GM19193 (cell line): ENCODE results near the gene FLNA.

Experiments
- POLR2A ChIP-seq: IDR thresholded peaks from 4 replicates; pipeline ENCODE4 v1.6.1; 2011; ENCODE audit not compliant: insufficient read depth, insufficient read length; ENCODE audit errors: extremely low read depth

Gene FLNA

DNA sequence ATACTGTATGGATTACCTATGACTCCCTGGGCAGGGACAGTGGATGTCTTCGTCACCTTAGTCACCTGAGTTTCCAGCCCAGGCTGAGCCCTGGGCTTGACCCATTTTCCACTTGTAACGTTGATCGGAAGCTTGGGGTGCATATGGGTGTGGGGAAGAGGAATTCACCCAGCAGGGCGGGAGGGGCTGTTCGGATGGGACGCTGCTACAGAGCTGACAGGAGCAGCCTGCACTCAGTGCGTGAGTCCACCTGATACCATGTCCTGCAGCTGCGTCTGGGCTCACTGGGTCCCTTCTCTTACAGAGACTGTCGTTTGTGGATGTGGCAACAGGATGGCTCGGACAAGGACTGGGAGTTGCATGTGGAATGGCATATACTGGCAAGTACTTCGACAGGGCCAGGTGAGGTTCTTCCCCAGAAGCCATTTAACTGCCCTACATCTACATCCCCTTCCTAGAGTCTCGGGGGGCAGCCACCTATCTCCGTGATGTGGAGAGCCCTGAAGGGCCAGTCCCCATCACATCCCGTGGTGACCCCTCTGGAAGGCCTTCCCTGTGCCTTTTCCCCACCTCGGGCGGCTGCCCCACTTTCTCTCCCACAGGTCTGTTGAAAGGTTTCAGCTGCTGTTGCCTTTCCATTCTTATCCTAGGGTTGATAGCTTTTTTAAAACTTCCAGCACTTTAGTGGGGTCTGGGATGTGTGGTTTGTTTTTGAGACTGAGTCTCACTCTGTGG, 65.2 kb downstream of the FLNA start:
- TF ChIP-seq POLR2A, result no peak

DNA sequence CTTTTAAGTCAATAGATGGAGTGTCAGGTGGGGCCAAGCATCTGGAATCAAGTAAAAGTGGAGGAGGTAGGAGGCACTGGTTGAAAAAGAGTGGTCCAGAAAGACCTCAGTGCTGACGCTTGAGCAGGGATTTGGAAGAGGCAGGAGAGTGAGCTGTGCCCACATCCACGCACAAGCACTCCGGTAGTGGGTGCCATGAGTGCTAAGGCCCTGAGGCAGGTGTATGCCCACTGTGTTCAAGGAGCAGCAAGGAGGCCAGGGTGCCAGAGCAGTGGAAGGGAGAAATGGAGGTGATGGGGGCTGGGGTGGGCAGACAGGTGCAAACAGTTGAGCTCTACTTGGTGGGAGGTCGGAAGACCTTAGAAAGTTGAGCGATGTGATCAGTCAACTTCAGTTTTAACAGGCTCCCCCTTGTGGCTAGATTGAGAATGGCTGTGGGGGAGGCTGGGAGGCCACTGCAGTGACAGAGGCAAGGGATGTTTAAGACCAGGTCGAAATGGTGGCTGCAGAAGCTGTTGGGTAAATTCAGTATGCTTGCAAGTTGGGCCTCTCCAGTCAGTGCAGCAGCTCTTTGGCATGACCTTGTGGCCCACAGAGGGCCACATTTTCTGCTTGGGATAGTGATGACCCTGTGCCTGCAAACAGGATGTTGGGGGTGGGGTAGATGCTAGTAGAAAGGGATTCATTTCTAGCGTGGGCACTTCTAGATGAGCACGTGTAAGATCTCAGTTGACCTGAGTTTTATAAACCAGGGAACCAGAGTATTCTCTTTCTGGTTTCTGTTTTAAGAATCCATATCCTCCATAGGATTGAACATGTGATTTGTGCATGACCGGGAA, 66.1 kb downstream of the FLNA start:
- no peak for TF ChIP-seq POLR2A

DNA sequence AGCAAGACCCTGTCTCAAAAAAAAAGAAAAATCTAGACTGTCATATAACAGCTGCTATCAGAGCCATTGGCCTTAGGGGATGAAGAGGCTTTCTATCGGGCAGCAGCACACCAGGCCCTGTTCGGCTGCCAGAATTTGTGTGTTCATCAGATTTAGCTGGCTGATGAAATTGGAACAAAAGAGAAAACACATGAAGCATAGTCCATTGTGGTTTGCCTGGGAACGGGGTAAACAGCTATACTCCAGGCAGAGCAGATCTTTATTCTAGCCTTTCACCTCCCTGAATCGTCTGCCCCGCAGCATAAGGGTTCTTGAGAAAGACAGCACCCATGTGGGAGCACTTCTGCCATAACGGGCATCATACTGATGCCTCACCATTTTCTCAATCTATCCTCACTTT, 67.2 kb downstream of the FLNA start:
- TF ChIP-seq POLR2A, result no peak

DNA sequence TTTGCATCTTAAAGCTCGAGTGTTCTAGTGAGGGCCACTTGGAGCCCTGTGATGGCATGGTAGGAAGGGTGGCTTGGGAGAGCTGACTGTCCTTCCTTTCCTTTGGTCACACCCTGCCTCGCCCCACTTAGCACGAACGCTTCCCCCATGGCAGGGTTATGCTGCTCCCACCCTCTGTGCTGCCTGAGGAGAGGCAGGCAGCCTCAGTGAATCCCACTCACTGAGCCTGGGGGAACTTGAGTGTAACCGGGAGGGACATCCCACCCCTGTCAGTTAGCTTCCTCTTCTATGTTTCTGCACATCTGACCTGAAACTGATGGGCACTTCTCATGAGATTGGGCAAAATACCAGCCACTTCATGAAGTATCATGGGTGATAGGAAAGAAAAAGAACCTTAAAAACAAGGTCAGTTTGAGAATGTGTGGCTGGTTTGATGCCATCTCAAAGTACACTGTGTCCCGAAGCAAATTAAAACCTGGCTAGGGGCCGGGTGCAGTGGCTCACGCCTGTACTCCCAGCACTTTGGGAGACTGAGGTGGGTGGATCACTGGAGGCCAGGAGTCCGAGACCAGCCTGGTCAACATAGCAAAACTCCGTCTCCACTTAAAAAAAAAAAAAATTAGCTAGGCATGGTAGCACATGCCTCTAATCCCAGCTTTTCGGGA, 68.8 kb downstream of the FLNA start:
- no peak for TF ChIP-seq POLR2A

DNA sequence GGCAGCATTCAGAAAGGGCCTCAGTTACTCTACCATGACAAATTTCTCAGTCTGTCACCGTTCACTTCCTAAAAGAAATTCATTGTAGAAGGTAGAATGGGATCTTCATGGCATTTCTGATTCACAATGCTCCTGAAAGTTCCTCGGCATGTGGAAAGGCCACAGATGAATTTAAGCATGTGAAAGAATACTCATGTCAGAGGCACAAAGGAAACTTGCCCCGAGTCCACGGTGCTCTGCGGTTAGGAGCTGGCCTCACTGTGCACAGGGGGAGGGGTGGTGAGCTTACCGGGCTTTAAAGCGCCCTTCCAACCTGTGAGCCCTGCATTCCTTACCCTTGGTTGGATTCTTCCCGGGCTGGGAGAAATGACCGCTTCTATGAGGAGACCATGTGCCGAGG, 69.6 kb downstream of the FLNA start:
- no peak for TF ChIP-seq POLR2A

- TF ChIP-seq POLR2A, result no peak
Measured at GRCh38 chrX:154303476-154303875, 71.0 kb downstream of the FLNA start.

DNA sequence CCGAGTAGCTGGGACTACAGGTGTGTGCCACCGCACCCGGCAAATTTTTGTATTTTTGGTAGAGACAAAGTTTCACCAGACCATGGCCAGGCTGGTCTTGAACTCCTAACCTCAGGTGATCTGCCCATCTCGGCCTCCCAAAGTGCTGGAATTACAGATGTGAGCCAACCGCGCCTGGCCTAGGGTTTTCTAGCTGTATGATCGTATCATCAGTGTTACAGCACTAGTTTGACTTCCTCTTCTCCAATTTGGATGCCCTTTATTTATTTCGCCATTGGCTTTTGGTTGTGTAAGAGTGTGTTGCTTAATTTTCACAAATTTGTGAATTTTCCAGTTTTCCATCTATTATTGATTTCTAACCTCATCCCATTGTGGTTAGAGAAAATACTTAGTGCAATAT, 73.6 kb downstream of the FLNA start:
- no peak for TF ChIP-seq POLR2A
